Measurements from ENCODE around the gene HIVEP3. TPM values are rescaled to one million over a fixed set of nuclear protein-coding genes. Genes with fewer than 3 reads are reported as not detected.

Gene HIVEP3
- total RNA-seq, 2 donors from 2014 or later: 4.7 to 5.8 TPM

DNA sequence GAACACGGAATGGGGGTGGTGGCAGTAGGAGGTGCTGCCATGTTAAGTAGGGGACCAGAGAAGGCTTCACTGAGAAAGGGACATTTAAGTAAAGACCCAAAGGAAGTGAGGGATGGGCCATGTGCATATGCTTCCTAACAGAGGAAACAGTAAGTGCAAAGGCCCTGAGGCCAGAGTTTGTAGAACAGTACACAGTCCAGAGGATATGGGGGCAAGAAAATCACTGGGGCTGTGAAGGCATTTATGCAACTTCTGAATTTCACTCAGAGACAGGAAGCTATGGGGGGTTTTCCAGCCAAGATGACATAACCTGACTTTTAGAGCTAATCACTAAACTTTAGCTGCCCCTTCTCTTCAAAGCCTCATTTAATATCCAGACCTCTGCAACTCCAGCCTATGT, 231.7 kb downstream of the HIVEP3 start:
- Histone ChIP-seq H3K27me3 (no peaks in the 10 kb centered on the region), H3K4me1 (peaks cover 0 to 27% of the 10 kb centered on the region in 2 donors), H3K4me3 (no peak overlapping the region), H3K36me3 (no peaks in the 10 kb centered on the region), H3K9me3 (no peaks in the 10 kb centered on the region), H3K27ac (no peak overlapping the region)
- no peak for TF ChIP-seq CTCF (IDR thresholded peaks at IDR 0.05)
- no peak for DNase-seq (ENCODE audit: low spot score)

DNA sequence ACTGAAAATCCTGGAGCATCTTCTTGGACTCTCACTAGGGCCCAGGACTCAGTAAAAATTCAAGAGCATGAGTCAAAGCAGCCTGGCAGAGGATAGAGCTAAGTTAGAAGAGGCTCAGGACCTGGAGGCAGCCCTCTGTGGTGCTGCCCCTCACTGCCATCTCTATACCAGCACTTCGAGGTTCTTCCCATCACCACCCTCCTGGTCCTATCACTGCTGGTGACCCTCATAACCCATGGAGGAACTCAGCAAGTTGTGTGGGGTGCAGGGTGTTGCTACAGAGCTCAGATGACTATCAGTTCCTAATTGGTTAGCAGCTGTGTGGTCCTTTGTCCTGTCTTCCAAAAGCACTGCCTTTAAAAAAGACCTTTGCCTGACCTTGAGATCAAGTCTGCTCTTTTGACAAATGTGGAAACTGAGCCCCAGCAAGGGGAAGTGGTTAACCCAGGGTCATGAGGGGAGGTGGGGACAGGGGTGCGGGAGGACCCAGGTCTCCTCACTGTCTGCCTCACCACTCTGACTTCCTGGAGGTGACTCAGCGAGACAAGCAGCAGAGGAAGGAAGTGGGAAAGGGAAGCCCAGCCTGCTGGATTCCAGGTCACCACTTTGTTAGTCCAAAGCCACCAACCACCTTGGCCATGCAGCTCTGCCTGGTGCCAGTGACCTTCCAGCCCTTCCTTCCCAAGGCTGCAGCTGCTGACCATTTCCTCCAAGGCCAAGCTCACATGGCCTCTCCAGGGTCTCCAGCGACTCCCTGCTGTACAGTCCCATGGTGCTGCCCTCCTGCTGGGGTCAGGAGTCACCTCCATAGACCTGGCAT, 234.8 kb downstream of the HIVEP3 start:
- no peak overlapping the region for H3K4me3 ChIP-seq
- peaks cover 0 to 28% of the 10 kb centered on the region in 2 donors for H3K4me1 ChIP-seq
- H3K9me3 ChIP-seq: no peaks in the 10 kb centered on the region
- no peak overlapping the region for H3K27ac ChIP-seq
- TF ChIP-seq CTCF (IDR thresholded peaks at IDR 0.05): no peak
- H3K36me3 ChIP-seq: no peaks in the 10 kb centered on the region
- DNase-seq (ENCODE audit: low spot score): no peak
- H3K27me3 ChIP-seq: no peaks in the 10 kb centered on the region

GRCh38 chr1:41682845-41683625, 235.7 kb downstream of the HIVEP3 start:
- no peak overlapping the region for H3K27ac ChIP-seq
- no peak for TF ChIP-seq CTCF (IDR thresholded peaks at IDR 0.05)

DNA sequence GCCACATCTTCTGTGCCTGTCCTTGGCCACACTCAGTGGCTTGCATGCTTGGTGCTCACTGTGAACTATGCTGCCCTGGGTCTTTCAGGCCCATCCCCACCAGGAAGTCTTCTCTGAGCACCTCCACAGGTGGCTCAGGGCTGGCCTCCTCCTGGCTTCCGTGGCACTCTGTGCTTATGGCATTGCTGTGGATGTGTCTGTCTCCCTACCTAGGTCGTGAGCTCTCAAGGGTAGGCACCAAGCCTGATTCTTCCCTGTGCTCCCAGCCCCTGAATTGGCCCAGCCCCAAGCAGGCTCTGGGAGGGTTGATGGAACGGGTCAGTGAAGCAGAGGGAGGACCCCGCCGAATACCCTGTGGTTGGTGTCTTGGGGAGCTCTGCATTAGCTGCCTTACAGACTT, 236.6 kb downstream of the HIVEP3 start:
- Histone ChIP-seq H3K4me3 (no peak overlapping the region), H3K36me3 (no peaks in the 10 kb centered on the region), H3K27ac (peak overlapping the region; percentile 44 to 54), H3K27me3 (no peaks in the 10 kb centered on the region), H3K4me1 (peaks cover 0 to 41% of the 10 kb centered on the region in 2 donors), H3K9me3 (no peaks in the 10 kb centered on the region)
- no peak for DNase-seq (ENCODE audit: low spot score)
- no peak for TF ChIP-seq CTCF (IDR thresholded peaks at IDR 0.05)

More at GRCh38 chr1:41682845-41683625, 235.7 kb downstream of the HIVEP3 start:
- Histone ChIP-seq H3K4me3 (no peak overlapping the region), H3K9me3 (no peaks in the 10 kb centered on the region), H3K36me3 (no peaks in the 10 kb centered on the region), H3K27me3 (no peaks in the 10 kb centered on the region), H3K4me1 (peaks cover 0 to 37% of the 10 kb centered on the region in 2 donors)
- DNase-seq (ENCODE audit: low spot score): no peak

GRCh38 chr1:41681331-41682098, 237.2 kb downstream of the HIVEP3 start:
- peak; percentile 74 for DNase-seq (ENCODE audit: low spot score)
- Histone ChIP-seq H3K4me3 (no peak overlapping the region), H3K4me1 (peaks cover 0 to 41% of the 10 kb centered on the region in 2 donors), H3K9me3 (no peaks in the 10 kb centered on the region), H3K36me3 (no peaks in the 10 kb centered on the region), H3K27me3 (no peaks in the 10 kb centered on the region), H3K27ac (peak overlapping the region; percentile 44 to 54)
- no peak for TF ChIP-seq CTCF (IDR thresholded peaks at IDR 0.05)

Measured in right atrium auricular region (tissue), 2 donors.